ENCODE data around the gene ZSCAN1. TPM values are rescaled to one million over a fixed set of nuclear protein-coding genes. Genes with fewer than 3 reads are reported as not detected.

Gene ZSCAN1
- total RNA-seq, 1 donor from 2014 or later: not detected

GRCh38 chr19:58045411-58046050 lies 11.7 kb downstream of the ZSCAN1 start:
- DNase-seq (no peak), ATAC-seq (ENCODE audit: low read depth) (no peak)
- Mint-ChIP-seq H3K4me1 (no peaks in the 10 kb centered on the region), H3K9me3 (peaks cover 20% of the 10 kb centered on the region), H3K36me3 (ENCODE audit: low read depth) (peaks cover 1% of the 10 kb centered on the region), H3K4me3 (no peak overlapping the region), H3K27ac (no peak overlapping the region), H3K27me3 (no peaks in the 10 kb centered on the region)
- POLR2A ChIA-PET: no interaction called here
- TF ChIP-seq CTCF (IDR thresholded peaks at IDR 0.05): no peak
- CTCF ChIA-PET: no interaction called here
- intact Hi-C loops (cut with micrococcal nuclease): no loop called here

GRCh38 chr19:58046856-58047255 lies 13.0 kb downstream of the ZSCAN1 start:
- Mint-ChIP-seq H3K27me3 (no peaks in the 10 kb centered on the region), H3K4me3 (no peak overlapping the region), H3K4me1 (no peaks in the 10 kb centered on the region), H3K9me3 (peaks cover 27% of the 10 kb centered on the region), H3K27ac (no peak overlapping the region), H3K36me3 (ENCODE audit: low read depth) (no peaks in the 10 kb centered on the region)
- no peak for ATAC-seq (ENCODE audit: low read depth)
- POLR2A ChIA-PET: no interaction called here
- intact Hi-C loops (cut with micrococcal nuclease): no loop called here
- CTCF ChIA-PET: no interaction called here
- no peak for TF ChIP-seq CTCF (IDR thresholded peaks at IDR 0.05)
- DNase-seq: no peak

- TF ChIP-seq CTCF (IDR thresholded peaks at IDR 0.05): no peak
- DNase-seq (no peak), ATAC-seq (ENCODE audit: low read depth) (no peak)
- CTCF ChIA-PET: no interaction called here
- Mint-ChIP-seq H3K36me3 (ENCODE audit: low read depth) (no peaks in the 10 kb centered on the region), H3K27ac (no peak overlapping the region), H3K27me3 (no peaks in the 10 kb centered on the region), H3K9me3 (peaks cover 29% of the 10 kb centered on the region), H3K4me3 (no peak overlapping the region), H3K4me1 (no peaks in the 10 kb centered on the region)
- POLR2A ChIA-PET: no interaction called here
- intact Hi-C loops (cut with micrococcal nuclease): no loop called here
These were observed 13.8 kb downstream of the ZSCAN1 start for GRCh38 chr19:58047672-58048071.

GRCh38 chr19:58052256-58052655 lies 18.4 kb downstream of the ZSCAN1 start:
- no peak for DNase-seq
- ATAC-seq (ENCODE audit: low read depth): no peak
- intact Hi-C loops (cut with micrococcal nuclease): no loop called here
- peaks cover 22% of the 10 kb centered on the region for H3K9me3 Mint-ChIP-seq
- H3K4me3 Mint-ChIP-seq: no peak overlapping the region
- H3K27me3 Mint-ChIP-seq: peaks cover 13% of the 10 kb centered on the region
- peaks cover 4% of the 10 kb centered on the region for H3K4me1 Mint-ChIP-seq
- no peaks in the 10 kb centered on the region for H3K36me3 Mint-ChIP-seq (ENCODE audit: low read depth)
- CTCF ChIA-PET: no interaction called here
- POLR2A ChIA-PET: no interaction called here
- no peak overlapping the region for H3K27ac Mint-ChIP-seq
- TF ChIP-seq CTCF (IDR thresholded peaks at IDR 0.05): no peak

- Mint-ChIP-seq H3K9me3 (peaks cover 26% of the 10 kb centered on the region), H3K4me1 (peaks cover 4% of the 10 kb centered on the region), H3K4me3 (no peak overlapping the region), H3K27ac (no peak overlapping the region), H3K27me3 (peaks cover 13% of the 10 kb centered on the region), H3K36me3 (ENCODE audit: low read depth) (peaks cover 3% of the 10 kb centered on the region)
- POLR2A ChIA-PET: no interaction called here
- ATAC-seq (ENCODE audit: low read depth) (no peak), DNase-seq (no peak)
- CTCF ChIA-PET: no interaction called here
- intact Hi-C loops (cut with micrococcal nuclease): no loop called here
- TF ChIP-seq CTCF (IDR thresholded peaks at IDR 0.05): no peak
These were observed 19.8 kb downstream of the ZSCAN1 start for GRCh38 chr19:58053480-58054156.
